H9 (cell line): ENCODE data around the gene ABLIM1. TPM values are rescaled to one million over a fixed set of nuclear protein-coding genes. Genes with fewer than 3 reads are reported as not detected.

Experiments used
- DNase-seq: peaks from one replicate; pipeline ENCODE4 v3.0.0-alpha.2; 2017
- H2AFZ ChIP-seq: one replicate; pipeline ENCODE4 v1.6.1; 2013; ENCODE audit warnings: mild to moderate bottlenecking, low read length, control low read depth, moderate library complexity
- H2AK5ac ChIP-seq: 2 replicates; pipeline ENCODE4 v1.6.1; 2013; ENCODE audit warnings: low read length, control low read depth, mixed read lengths; ENCODE audit not compliant: insufficient read length
- H2BK120ac ChIP-seq: one replicate; pipeline ENCODE4 v1.6.1; 2013; ENCODE audit warnings: low read depth, mild to moderate bottlenecking, low read length, control low read depth, inconsistent platforms; ENCODE audit not compliant: poor library complexity, severe bottlenecking
- H2BK12ac ChIP-seq: 2 replicates; pipeline ENCODE4 v1.6.1; 2013; ENCODE audit warnings: low read length, control low read depth, mixed read lengths, low read depth; ENCODE audit not compliant: insufficient read length
- H2BK15ac ChIP-seq: 2 replicates; pipeline ENCODE4 v1.6.1; 2013; ENCODE audit warnings: low read depth, low read length, control low read depth
- H2BK20ac ChIP-seq: one replicate; pipeline ENCODE4 v1.6.1; 2013; ENCODE audit warnings: low read depth, mild to moderate bottlenecking, low read length, control low read depth, inconsistent platforms; ENCODE audit not compliant: poor library complexity, severe bottlenecking
- H2BK5ac ChIP-seq: 2 replicates; pipeline ENCODE4 v1.6.1; 2013; ENCODE audit warnings: low read length, control low read depth, mixed read lengths; ENCODE audit not compliant: insufficient read length
- H3K14ac ChIP-seq: 2 replicates; pipeline ENCODE4 v1.6.1; 2013; ENCODE audit warnings: low read length, control low read depth; ENCODE audit not compliant: insufficient read depth
- H3K18ac ChIP-seq: 2 replicates; pipeline ENCODE4 v1.6.1; 2013; ENCODE audit warnings: low read depth, mild to moderate bottlenecking, mixed read lengths, low read length, control low read depth; ENCODE audit not compliant: insufficient read length
- H3K23ac ChIP-seq: 2 replicates; pipeline ENCODE4 v1.6.1; 2013; ENCODE audit warnings: low read length, control low read depth, mixed read lengths, low read depth; ENCODE audit not compliant: insufficient read length
- H3K23me2 ChIP-seq: 2 replicates; pipeline ENCODE4 v1.6.1; 2013; ENCODE audit warnings: low read depth, mild to moderate bottlenecking, mixed read lengths, low read length, control low read depth; ENCODE audit not compliant: insufficient read length, poor library complexity, severe bottlenecking
- H3K27ac ChIP-seq: 2 replicates; pipeline ENCODE4 v1.5.1; 2013; ENCODE audit warnings: low read length, control low read depth, mixed read lengths, low read depth; ENCODE audit not compliant: insufficient read length
- H3K27me3 ChIP-seq: 2 replicates; pipeline ENCODE4 v1.6.1; 2013; ENCODE audit warnings: low read length, control low read depth, inconsistent platforms; ENCODE audit not compliant: insufficient read depth
- H3K4ac ChIP-seq: 2 replicates; pipeline ENCODE4 v1.6.1; 2013; ENCODE audit warnings: low read depth, mild to moderate bottlenecking, control low read depth, inconsistent platforms, low read length, moderate library complexity
- H3K4me1 ChIP-seq: 2 replicates; pipeline ENCODE4 v1.6.1; 2013; ENCODE audit warnings: low read length, control low read depth, inconsistent platforms; ENCODE audit not compliant: insufficient read depth
- H3K4me2 ChIP-seq: 2 replicates; pipeline ENCODE4 v1.6.1; 2013; ENCODE audit warnings: low read length, control low read depth, mixed read lengths; ENCODE audit not compliant: insufficient read length, insufficient read depth
- H3K56ac ChIP-seq: 2 replicates; pipeline ENCODE4 v1.6.1; 2013; ENCODE audit warnings: low read depth, mild to moderate bottlenecking, mixed read lengths, low read length, control low read depth; ENCODE audit not compliant: insufficient read length
- H3K79me1 ChIP-seq: 2 replicates; pipeline ENCODE4 v1.6.1; 2013; ENCODE audit warnings: low read depth, mild to moderate bottlenecking, moderate library complexity, low read length, control low read depth, inconsistent platforms; ENCODE audit not compliant: insufficient read depth, poor library complexity, severe bottlenecking
- H3K79me2 ChIP-seq: 2 replicates; pipeline ENCODE4 v1.6.1; 2013; ENCODE audit warnings: low read length, control low read depth, inconsistent platforms; ENCODE audit not compliant: insufficient read depth
- H3K9ac ChIP-seq: 2 replicates; pipeline ENCODE4 v1.6.1; 2013; ENCODE audit warnings: low read length, control low read depth, mixed read lengths; ENCODE audit not compliant: insufficient read length; ENCODE audit errors: extremely low read depth
- H3K9me3 ChIP-seq: one replicate; pipeline ENCODE4 v1.6.1; 2013; ENCODE audit warnings: low read depth, low read length, inconsistent platforms; ENCODE audit not compliant: control insufficient read depth
- H3T11ph ChIP-seq: one replicate; pipeline ENCODE4 v1.6.1; 2013; ENCODE audit warnings: mild to moderate bottlenecking, low read length, control low read depth, inconsistent platforms
- H4K20me1 ChIP-seq: one replicate; pipeline ENCODE4 v1.6.1; 2013; ENCODE audit not compliant: control insufficient read depth, insufficient read length, insufficient read depth
- H4K5ac ChIP-seq: 2 replicates; pipeline ENCODE4 v1.6.1; 2013; ENCODE audit warnings: low read depth, mild to moderate bottlenecking, mixed read lengths, low read length, control low read depth; ENCODE audit not compliant: insufficient read length
- H4K8ac ChIP-seq: replicated peaks from 2 replicates; pipeline ENCODE4 v1.6.1; 2013; ENCODE audit warnings: low read length, control low read depth, mixed read lengths, low read depth; ENCODE audit not compliant: insufficient read length
- H4K91ac ChIP-seq: 2 replicates; pipeline ENCODE4 v1.6.1; 2013; ENCODE audit warnings: low read depth, mild to moderate bottlenecking, moderate library complexity, mixed read lengths, low read length, control low read depth; ENCODE audit not compliant: insufficient read length
- H3K27ac Mint-ChIP-seq, 3 experiments: 2 replicates in 2 of 3; 3 replicates in 1 of 3; pipeline ENCODE4 v1.8.0; 2020 to 2021; ENCODE audit warnings: mixed read lengths in 3 of 3, mild to moderate bottlenecking in 1 of 3, moderate library complexity in 1 of 3
- H3K27me3 Mint-ChIP-seq: 2 replicates; pipeline ENCODE4 v1.8.0; 2021; ENCODE audit warnings: low read depth, mild to moderate bottlenecking, moderate library complexity, mixed read lengths
- H3K36me3 Mint-ChIP-seq, 3 experiments: 2 replicates in 2 of 3; 3 replicates in 1 of 3; pipeline ENCODE4 v1.8.0; 2020 to 2021; ENCODE audit warnings: low read depth in 3 of 3, mixed read lengths in 3 of 3; ENCODE audit not compliant: insufficient read depth in 1 of 3
- H3K4me1 Mint-ChIP-seq, 2 experiments: 2 replicates each; pipeline ENCODE4 v1.8.0; 2020; ENCODE audit warnings: mixed read lengths in 2 of 2
- H3K4me3 Mint-ChIP-seq, 2 experiments: 2 replicates in 1 of 2; 3 replicates in 1 of 2; pipeline ENCODE4 v1.8.0; 2020 to 2021; ENCODE audit warnings: mild to moderate bottlenecking in 2 of 2, mixed read lengths in 2 of 2, moderate library complexity in 1 of 2
- H3K9me3 Mint-ChIP-seq, 2 experiments: 2 replicates in 1 of 2; 3 replicates in 1 of 2; pipeline ENCODE4 v1.8.0; 2020; ENCODE audit warnings: mild to moderate bottlenecking in 2 of 2, mixed read lengths in 2 of 2, moderate library complexity in 1 of 2
- CTCF ChIP-seq: fragments of 200-600 bp; sonication (generic); conservative IDR thresholded peaks from 3 replicates; pipeline ENCODE4 v1.8.0; 2021; ENCODE audit warnings: antibody characterized with exemption, mild to moderate bottlenecking
- WGBS: extraction: QIAGEN DNeasy Blood & Tissue Kit; methylation state at CpG from one replicate; pipeline ENCODE4 v1.1.7; 2013; ENCODE audit warnings: missing lambda C conversion rate, low lambda C conversion rate, mixed read lengths; ENCODE audit not compliant: insufficient read length; ENCODE audit errors: extremely low coverage; 5-methylcytosine and 5-hydroxymethylcytosine counted together
- total RNA-seq: library from RNA; stranded (reverse); gene quantifications from 2 replicates; pipeline ENCODE4 v1.2.1, GENCODE V29; 2021

ABLIM1 gene
- total RNA-seq, 1 experiment from 2014 or later = 32.1 TPM

GRCh38 chr10:114473776-114474175 is 184.3 kb downstream of the ABLIM1 start:
- WGBS = no CpG with 5 or more reads among the region's 3 CpGs
- no peaks in the 10 kb centered on the region for H3K9me3 Mint-ChIP-seq
- no peak overlapping the region for H3K9ac ChIP-seq
- no peak overlapping the region for H4K8ac ChIP-seq
- H3K4ac ChIP-seq = no peak overlapping the region
- no peak overlapping the region for H2AFZ ChIP-seq
- no peak overlapping the region for H4K91ac ChIP-seq
- H4K20me1 ChIP-seq = no peaks in the 10 kb centered on the region
- H3K4me3 Mint-ChIP-seq = no peak overlapping the region
- H4K5ac ChIP-seq = no peak overlapping the region
- H3K36me3 Mint-ChIP-seq = no peaks in the 10 kb centered on the region; a peak in 2 of 7 replicates
- H3K4me2 ChIP-seq = no peak overlapping the region
- H3K79me2 ChIP-seq = no peaks in the 10 kb centered on the region
- no peaks in the 10 kb centered on the region for H3K23me2 ChIP-seq
- H3K27me3 Mint-ChIP-seq = no peaks in the 10 kb centered on the region
- H2BK15ac ChIP-seq = no peak overlapping the region
- no peak overlapping the region for H2BK5ac ChIP-seq
- H2BK12ac ChIP-seq = no peak overlapping the region
- no peak overlapping the region for H3K27ac ChIP-seq
- H2BK20ac ChIP-seq = no peak overlapping the region
- H3K4me1 ChIP-seq = peaks cover 6% of the 10 kb centered on the region; the same call in 1 of the 2 replicates
- H3K27ac Mint-ChIP-seq = peak overlapping the region in 2 of 3 experiments; percentile 24 to 81; a peak in 1 of 7 replicates
- peaks cover 15 to 16% of the 10 kb centered on the region in 2 experiments for H3K4me1 Mint-ChIP-seq
- H3K23ac ChIP-seq = no peak overlapping the region
- no peaks in the 10 kb centered on the region for H3K27me3 ChIP-seq
- no peaks in the 10 kb centered on the region for H3K79me1 ChIP-seq
- H2BK120ac ChIP-seq = no peak overlapping the region
- TF ChIP-seq CTCF = no peak
- no peaks in the 10 kb centered on the region for H3K9me3 ChIP-seq
- H3K56ac ChIP-seq = no peak overlapping the region
- no peak overlapping the region for H3T11ph ChIP-seq
- no peak for DNase-seq
- H3K14ac ChIP-seq = no peak overlapping the region
- H3K18ac ChIP-seq = no peak overlapping the region
- no peak overlapping the region for H2AK5ac ChIP-seq
